Right lobe of liver (tissue), 4 donors: ENCODE results near the gene PNMA5.

Experiments used
- POLR2A ChIP-seq: fragments of 450-650 bp; IDR thresholded peaks from one replicate; pipeline ENCODE4 v1.6.1; 2017; ENCODE audit warnings: antibody characterized with exemption, mild to moderate bottlenecking
- TF ChIP-seq, protein P1 (sequence below), 4 donors: fragments of 200-600 bp in 3 of 4; fragments of 450-650 bp in 1 of 4; IDR thresholded peaks; one replicate each; pipeline versions ENCODE4 v1.5.1 to v1.8.0; 2016 to 2022; ENCODE audit warnings: antibody characterized with exemption in 4 of 4, mild to moderate bottlenecking in 2 of 4
- donor health status: DM: no; HTN: no; CAD: no.
- donor health status: DM: no; HTN: no; CAD: no.
- donor health status: DM: no; HTN: yes; CAD: no.

DNA sequence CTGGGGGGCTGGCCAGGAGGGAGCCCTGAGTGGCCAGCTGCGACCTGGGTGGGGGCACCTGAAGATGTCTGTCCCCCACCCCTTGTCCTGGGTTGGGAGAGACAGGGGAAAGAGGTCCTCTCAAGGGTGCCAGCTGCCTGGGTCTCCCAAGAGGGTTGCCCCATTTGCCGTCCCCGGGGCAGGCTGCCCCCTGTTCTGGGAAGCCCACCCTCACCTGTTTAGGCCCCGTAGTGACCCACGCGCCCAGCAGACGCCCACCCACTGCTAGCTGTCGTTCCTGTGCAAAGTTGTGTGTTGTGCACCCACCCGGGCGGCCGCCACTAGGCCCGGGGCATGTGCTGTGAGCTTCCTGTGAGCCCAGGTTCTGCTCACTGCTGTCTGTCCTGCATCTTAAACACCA is 36.9 kb upstream of the PNMA5 start:
- TF ChIP-seq, protein P1, sequence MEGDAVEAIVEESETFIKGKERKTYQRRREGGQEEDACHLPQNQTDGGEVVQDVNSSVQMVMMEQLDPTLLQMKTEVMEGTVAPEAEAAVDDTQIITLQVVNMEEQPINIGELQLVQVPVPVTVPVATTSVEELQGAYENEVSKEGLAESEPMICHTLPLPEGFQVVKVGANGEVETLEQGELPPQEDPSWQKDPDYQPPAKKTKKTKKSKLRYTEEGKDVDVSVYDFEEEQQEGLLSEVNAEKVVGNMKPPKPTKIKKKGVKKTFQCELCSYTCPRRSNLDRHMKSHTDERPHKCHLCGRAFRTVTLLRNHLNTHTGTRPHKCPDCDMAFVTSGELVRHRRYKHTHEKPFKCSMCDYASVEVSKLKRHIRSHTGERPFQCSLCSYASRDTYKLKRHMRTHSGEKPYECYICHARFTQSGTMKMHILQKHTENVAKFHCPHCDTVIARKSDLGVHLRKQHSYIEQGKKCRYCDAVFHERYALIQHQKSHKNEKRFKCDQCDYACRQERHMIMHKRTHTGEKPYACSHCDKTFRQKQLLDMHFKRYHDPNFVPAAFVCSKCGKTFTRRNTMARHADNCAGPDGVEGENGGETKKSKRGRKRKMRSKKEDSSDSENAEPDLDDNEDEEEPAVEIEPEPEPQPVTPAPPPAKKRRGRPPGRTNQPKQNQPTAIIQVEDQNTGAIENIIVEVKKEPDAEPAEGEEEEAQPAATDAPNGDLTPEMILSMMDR (IDR thresholded peaks at IDR 0.05), result no peak
- no peak for TF ChIP-seq POLR2A
